SK-N-SH treated with all-trans-retinoic acid at 6 μM for 48 hours (cell line): Measurements from ENCODE around the gene AKR1A1.
A peak's percentile ranks its signal among the peaks of the same experiment; 100 is the strongest.
"Not testable (repeated sequence)": the region's sequence is repeated elsewhere in the genome, so short reads cannot be mapped to it uniquely, and the experiment has no call there.

ENCODE experiments used
- ATAC-seq: fragments of 200-7000 bp; cut with Tn5 transposase; 3 replicates; pipeline ENCODE4 v1.9.1; 2020; ENCODE audit warnings: mild to moderate bottlenecking, moderate library complexity
- BACH2 ChIP-seq: fragments of 250-450 bp; sonication (Bioruptor Pico); IDR thresholded peaks from 2 replicates; pipeline ENCODE4 v1.9.0; 2021; ENCODE audit warnings: mild to moderate bottlenecking, borderline replicate concordance
- CREB5 ChIP-seq: fragments of 250-450 bp; sonication (Bioruptor Pico); IDR thresholded peaks from 2 replicates; pipeline ENCODE4 v1.5.1; 2020; ENCODE audit warnings: low read depth, mild to moderate bottlenecking, moderate library complexity
- GLIS3 ChIP-seq: fragments of 250-450 bp; sonication (Bioruptor Pico); IDR thresholded peaks from 2 replicates; pipeline ENCODE4 v1.5.0; 2020; ENCODE audit warnings: mild to moderate bottlenecking, moderate library complexity
- OSR1 ChIP-seq: fragments of 250-450 bp; sonication (Bioruptor Pico); IDR thresholded peaks from 2 replicates; pipeline ENCODE4 v1.8.0; 2022; ENCODE audit warnings: moderate library complexity, mild to moderate bottlenecking, inconsistent platforms
- PATZ1 ChIP-seq: fragments of 250-450 bp; sonication (Bioruptor Pico); IDR thresholded peaks from 2 replicates; pipeline ENCODE4 v1.8.0; 2020; ENCODE audit warnings: mild to moderate bottlenecking, moderate library complexity, borderline replicate concordance
- RARB ChIP-seq: fragments of 250-450 bp; sonication (Bioruptor Pico); IDR thresholded peaks from 2 replicates; pipeline ENCODE4 v1.8.0; 2021; ENCODE audit warnings: mild to moderate bottlenecking, moderate library complexity
- SNAI2 ChIP-seq: fragments of 250-450 bp; sonication (Bioruptor Pico); IDR thresholded peaks from 2 replicates; pipeline ENCODE4 v1.5.0; 2020; ENCODE audit warnings: mild to moderate bottlenecking, moderate library complexity
- TCF4 ChIP-seq: fragments of 250-450 bp; sonication (Bioruptor Pico); IDR thresholded peaks from 2 replicates; pipeline ENCODE4 v1.8.0; 2021; ENCODE audit warnings: mild to moderate bottlenecking, moderate library complexity, borderline replicate concordance
- TSHZ2 ChIP-seq: fragments of 250-450 bp; sonication (Bioruptor Pico); IDR thresholded peaks from 2 replicates; pipeline ENCODE4 v1.5.0; 2020; ENCODE audit warnings: mild to moderate bottlenecking, moderate library complexity
- ZFP3 ChIP-seq: fragments of 250-450 bp; sonication (Bioruptor Pico); IDR thresholded peaks from 2 replicates; pipeline ENCODE4 v1.5.0; 2020; ENCODE audit warnings: mild to moderate bottlenecking, moderate library complexity
- ZFP30 ChIP-seq: fragments of 450-650 bp; formaldehyde crosslinking; IDR thresholded peaks from 2 replicates; pipeline ENCODE4 v1.5.0; 2022; ENCODE audit warnings: mild to moderate bottlenecking, moderate library complexity
- ZNF565 ChIP-seq: fragments of 450-650 bp; formaldehyde crosslinking; conservative IDR thresholded peaks from 2 replicates; pipeline ENCODE4 v1.5.0; 2020; ENCODE audit warnings: low read depth, mild to moderate bottlenecking, moderate library complexity
- ZNF70 ChIP-seq: fragments of 450-650 bp; formaldehyde crosslinking; IDR thresholded peaks from 2 replicates; pipeline ENCODE4 v1.5.0; 2020; ENCODE audit warnings: mild to moderate bottlenecking, moderate library complexity
- ZNF8 ChIP-seq: fragments of 450-650 bp; formaldehyde crosslinking; IDR thresholded peaks from 2 replicates; pipeline ENCODE4 v1.5.0; 2020; ENCODE audit warnings: mild to moderate bottlenecking, moderate library complexity

The AKR1A1 gene

GRCh38 chr1:45521413-45522323 lies 29.0 kb upstream of the AKR1A1 start, which contains the start of gene PRDX1:
Gene PRDX1 (minus strand): TSS chr1:45521884. CDS start chr1:45519043, 2,841 bp downstream.
- TF ChIP-seq ZNF70 (CRISPR knock-in tag) = no peak
- TF ChIP-seq CREB5 (CRISPR knock-in tag) = no peak
- peak; percentile 44; the same call in 1 of the 2 replicates for TF ChIP-seq ZFP30 (CRISPR knock-in tag)
- TF ChIP-seq GLIS3 (CRISPR knock-in tag) = no peak
- TF ChIP-seq ZNF565 = peak; percentile 80; the same call in 1 of the 2 replicates
- TF ChIP-seq TSHZ2 (CRISPR knock-in tag) = peak; percentile 67; the same call in 1 of the 2 replicates
- peak; percentile 13; the same call in 1 of the 2 replicates for TF ChIP-seq ZNF8 (CRISPR knock-in tag)
- peak; percentile 95; the same call in 1 of the 2 replicates for TF ChIP-seq PATZ1 (CRISPR knock-in tag)
- no peak for TF ChIP-seq TCF4 (CRISPR knock-in tag)
- ATAC-seq = peak; percentile 93

- no peak; the same call in 2 of the 3 replicates for ATAC-seq
Measured at GRCh38 chr1:45522324-45523104, 28.1 kb upstream of the AKR1A1 start.

GRCh38 chr1:45523516-45523915 lies 27.1 kb upstream of the AKR1A1 start:
- not testable (repeated sequence) for ATAC-seq

More at GRCh38 chr1:45522324-45523104, 28.1 kb upstream of the AKR1A1 start:
- no peak for TF ChIP-seq ZNF8 (CRISPR knock-in tag)
- no peak for TF ChIP-seq OSR1 (CRISPR knock-in tag)
- TF ChIP-seq BACH2 (CRISPR knock-in tag) = no peak
- TF ChIP-seq ZFP3 (CRISPR knock-in tag) = no peak
- no peak for TF ChIP-seq PATZ1 (CRISPR knock-in tag)
- TF ChIP-seq GLIS3 (CRISPR knock-in tag) = no peak
- no peak for TF ChIP-seq RARB (CRISPR knock-in tag)

- ATAC-seq = not testable (repeated sequence)
Measured at GRCh38 chr1:45523975-45524374, 26.7 kb upstream of the AKR1A1 start.

- no peak for ATAC-seq
- TF ChIP-seq TSHZ2 (CRISPR knock-in tag) (no peak), SNAI2 (no peak), CREB5 (CRISPR knock-in tag) (no peak)
Measured at GRCh38 chr1:45526135-45526644, 24.4 kb upstream of the AKR1A1 start.
